Measurements from ENCODE around the gene TENM4. TPM values are rescaled to one million over a fixed set of nuclear protein-coding genes. Genes with fewer than 3 reads are reported as not detected.

Gene TENM4
- total RNA-seq, 1 experiment from 2014 or later: not detected

GRCh38 chr11:78941226-78941851 is 499.5 kb downstream of the TENM4 start:
- no peak for DNase-seq (ENCODE audit: low spot score)

- DNase-seq (ENCODE audit: low spot score): no peak
Measured at GRCh38 chr11:78940500-78941225, 500.2 kb downstream of the TENM4 start.

GRCh38 chr11:78938971-78939370 is 501.9 kb downstream of the TENM4 start:
- DNase-seq (ENCODE audit: low spot score): no peak

DNA sequence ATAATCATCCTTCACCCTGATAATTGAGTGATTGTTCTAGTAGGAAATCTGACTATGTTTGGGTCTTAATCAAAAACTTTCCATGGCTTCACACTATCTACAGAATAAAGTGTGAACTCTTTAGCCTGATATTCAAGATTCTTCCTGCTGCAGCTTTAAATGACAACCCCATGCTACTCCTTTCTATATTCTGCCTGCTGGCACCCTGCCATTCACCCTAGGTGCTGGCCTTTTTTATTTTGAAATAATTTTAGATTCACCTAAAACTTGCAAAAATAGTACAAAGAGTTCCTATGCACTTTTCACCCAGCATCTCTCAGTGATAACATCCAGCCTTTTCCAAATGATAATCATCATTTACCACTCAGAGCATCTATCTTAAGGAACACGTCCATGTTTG is 502.8 kb downstream of the TENM4 start:
- DNase-seq (ENCODE audit: low spot score): no peak

DNA sequence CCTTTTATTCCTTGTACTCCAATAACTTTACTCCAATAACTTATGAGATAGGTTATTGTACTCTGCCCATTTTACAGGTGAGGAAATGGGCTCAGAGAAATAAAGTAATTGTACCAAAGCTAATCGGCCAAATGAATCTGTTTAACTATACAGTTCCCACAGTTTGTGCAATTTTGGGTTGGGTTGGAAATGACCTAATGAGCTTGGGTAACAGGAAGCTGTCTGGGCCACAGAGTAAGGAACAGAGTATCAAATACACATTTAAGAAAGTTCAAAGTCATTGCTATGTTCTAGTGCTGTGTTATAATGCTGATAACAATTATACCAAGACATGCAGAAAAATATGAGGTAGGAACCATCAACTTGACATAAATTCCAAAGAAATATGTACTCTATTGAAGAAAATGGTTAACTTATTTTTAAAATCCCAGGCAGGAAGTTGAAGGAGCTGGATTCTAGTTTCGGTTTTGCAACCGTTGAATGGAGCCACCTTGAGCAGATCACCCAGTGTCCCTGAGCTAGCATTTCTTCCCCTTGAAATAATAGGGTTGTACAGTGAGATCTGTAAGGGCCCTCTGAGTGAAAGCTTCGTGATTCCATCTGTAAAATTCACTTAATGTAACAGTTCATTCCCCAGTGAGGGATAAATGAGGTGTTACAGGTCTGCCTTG is 505.3 kb downstream of the TENM4 start:
- no peak for DNase-seq (ENCODE audit: low spot score)

DNA sequence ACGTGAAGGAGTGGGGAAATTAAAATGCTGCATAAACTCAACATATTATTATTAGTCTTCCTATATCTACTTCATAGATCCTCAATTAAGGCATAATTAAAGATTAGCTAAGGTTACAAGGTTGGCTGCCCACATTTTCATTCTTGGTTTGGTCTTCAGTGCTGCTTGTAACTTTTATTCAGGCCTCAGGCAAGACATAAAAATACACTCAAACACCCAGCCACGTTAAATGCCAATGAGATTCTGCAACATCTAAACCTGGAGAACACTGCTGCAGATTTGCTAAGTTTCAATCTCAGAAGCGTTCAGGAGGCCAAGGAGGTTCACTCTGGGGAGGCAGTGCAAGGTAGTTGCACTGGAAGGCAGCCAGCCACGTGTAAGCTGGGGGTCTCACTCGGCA is 507.5 kb downstream of the TENM4 start:
- no peak for DNase-seq (ENCODE audit: low spot score)

- no peak for DNase-seq (ENCODE audit: low spot score)
Measured at GRCh38 chr11:78932757-78933156, 508.1 kb downstream of the TENM4 start.

DNA sequence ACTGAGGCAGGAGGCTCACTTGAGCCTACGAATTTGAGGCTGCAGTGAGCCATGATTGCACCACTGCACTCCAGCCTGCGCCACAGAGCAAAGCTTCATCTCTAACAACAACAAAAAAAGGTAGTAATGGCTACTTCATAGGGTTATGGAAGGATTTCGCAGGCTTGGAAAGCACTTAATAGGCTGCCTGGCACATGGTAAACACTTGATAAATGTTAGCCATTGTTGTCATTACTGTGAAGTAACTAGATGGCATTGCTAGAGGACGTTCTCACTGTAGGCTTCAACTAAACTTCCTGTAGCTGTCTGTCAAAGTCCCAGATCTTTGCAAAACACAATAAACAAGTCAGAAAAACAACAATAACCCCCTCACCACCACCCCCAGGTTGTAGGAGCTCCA is 508.9 kb downstream of the TENM4 start:
- DNase-seq (ENCODE audit: low spot score): no peak

DNA sequence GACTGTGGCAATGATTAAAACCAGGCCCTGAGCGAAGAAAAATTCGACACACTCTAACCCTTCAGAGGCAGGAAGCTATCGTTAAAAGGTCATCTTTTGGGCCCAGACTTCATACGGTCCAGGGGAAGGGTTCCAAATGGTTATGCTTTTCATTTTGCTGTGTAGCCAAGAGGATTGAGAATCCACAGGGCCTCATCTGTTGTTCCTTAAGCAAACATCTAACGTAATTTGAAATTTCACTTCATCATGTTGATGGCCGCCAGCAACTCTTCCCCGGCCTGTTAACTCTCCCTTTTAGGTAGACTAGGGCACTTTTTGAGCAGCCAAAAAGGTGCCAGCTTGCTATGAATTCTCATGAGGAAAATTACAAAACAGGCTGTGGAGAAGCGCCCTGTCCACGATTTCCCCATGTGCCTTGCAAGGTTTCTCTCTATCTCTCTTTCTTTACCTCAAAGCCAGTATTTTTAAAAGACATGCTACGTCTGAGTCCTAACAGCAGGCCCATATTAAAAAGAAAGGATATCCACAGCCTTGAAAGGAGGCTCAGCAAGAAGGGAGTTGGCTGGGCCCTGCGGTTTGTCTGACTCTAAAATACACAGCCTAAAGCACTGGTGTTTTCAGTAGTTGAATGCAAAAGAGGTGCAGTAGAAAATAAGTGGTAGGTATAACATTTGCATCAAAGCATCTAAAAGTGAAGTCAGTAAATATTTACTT is 509.9 kb downstream of the TENM4 start:
- no peak for DNase-seq (ENCODE audit: low spot score)

GRCh38 chr11:78929906-78930220 is 511.0 kb downstream of the TENM4 start:
- DNase-seq (ENCODE audit: low spot score): no peak

- no peak for DNase-seq (ENCODE audit: low spot score)
Measured at GRCh38 chr11:78929207-78929905, 511.5 kb downstream of the TENM4 start.

GRCh38 chr11:78927511-78927910 is 513.3 kb downstream of the TENM4 start:
- no peak for DNase-seq (ENCODE audit: low spot score)

GRCh38 chr11:78926633-78927338 is 514.0 kb downstream of the TENM4 start:
- DNase-seq (ENCODE audit: low spot score): no peak

GRCh38 chr11:78925387-78925786 is 515.4 kb downstream of the TENM4 start:
- no peak for DNase-seq (ENCODE audit: low spot score)

DNA sequence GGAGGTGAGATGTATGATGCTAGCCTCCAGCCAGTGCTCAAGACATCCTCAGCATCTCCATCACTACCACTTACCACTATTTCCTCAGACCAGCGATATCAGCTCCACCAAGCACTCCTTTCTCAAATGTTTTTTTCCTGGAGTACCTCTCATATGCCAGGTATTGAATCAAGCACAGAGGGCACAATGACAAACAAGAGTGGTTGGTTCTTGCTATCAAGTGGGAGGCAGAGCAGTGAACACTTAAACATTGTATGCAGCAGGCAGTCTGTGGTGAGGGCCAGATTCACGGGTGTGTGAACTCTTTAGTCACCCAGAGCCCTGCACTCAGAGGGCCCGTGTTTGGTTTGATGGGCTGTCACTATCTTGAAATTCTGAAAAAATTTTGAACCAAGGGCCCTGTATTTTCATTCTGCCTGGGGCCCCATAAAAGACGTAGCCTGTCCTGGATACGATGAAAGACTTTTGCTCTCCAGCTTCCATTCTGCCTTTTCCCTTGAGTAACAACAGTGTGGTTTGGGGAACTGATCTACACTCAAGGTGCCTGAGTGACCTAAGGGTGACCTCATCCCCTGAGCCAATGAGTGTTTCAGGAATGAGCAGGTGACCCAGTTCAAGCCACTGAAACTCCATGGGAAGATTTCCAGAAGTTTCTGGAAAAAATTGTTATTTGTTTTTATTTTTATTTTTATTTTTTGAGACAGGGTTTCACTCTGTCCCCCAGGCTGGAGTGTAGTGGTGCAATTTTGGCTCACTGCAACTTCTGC is 517.8 kb downstream of the TENM4 start:
- no peak for DNase-seq (ENCODE audit: low spot score)

GRCh38 chr11:78921509-78921908 is 519.3 kb downstream of the TENM4 start:
- no peak for DNase-seq (ENCODE audit: low spot score)

DNA sequence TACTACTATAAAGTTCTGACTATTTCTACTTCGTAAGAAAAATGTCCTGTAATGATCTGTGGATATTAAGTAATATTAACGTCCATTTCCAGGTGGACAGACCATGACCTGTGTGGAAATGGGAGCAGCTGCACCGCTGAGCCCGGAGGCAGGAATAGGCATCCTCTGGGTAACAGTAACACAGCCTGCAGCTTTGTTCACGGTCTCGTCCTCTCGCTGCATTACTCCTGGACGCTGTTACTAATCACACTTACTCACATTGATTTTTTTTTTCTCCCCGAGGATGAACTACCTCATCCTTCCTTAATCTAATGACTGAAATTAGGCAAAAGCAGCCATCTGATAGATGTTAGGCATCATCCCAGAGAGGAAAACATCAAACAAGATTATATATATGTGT is 520.5 kb downstream of the TENM4 start:
- DNase-seq (ENCODE audit: low spot score): no peak

DNA sequence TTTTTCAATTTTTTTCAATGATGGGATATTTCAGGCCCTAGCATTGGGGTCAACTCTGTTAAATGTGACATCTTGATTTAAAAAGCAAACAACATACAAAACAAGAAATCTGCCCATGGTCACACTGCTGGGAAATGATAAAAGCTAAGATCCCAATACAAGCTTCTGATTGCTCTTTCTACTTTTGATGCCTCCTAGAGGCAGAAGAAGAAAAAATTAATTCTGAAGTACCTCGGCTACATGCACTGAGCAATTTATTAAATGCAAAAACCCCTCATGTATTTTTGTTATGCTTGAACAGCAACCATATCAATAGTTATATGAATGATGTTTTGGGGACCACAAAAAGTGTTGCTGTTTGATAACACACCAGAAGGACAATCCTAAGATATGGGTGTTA is 524.1 kb downstream of the TENM4 start:
- peak; percentile 11 for DNase-seq (ENCODE audit: low spot score)

DNA sequence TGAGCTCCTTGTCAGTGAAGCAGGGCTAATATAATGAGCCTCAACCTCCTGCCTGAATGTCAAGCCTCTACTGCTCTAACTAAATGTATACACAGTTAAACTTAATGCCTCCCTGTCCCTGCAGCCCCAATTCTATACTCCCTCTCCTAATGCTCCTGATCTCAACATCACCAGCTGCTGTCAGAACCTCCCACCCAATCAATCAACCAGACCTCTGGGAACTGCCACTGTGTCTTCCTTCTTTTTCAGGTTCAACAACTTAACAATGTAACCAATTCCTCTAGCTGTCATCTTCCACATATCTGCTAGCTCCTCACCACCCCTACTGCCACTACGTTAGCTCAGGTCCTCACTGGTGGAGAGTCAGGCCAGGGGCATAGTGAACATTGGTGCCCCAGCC is 526.3 kb downstream of the TENM4 start:
- DNase-seq (ENCODE audit: low spot score): no peak

DNA sequence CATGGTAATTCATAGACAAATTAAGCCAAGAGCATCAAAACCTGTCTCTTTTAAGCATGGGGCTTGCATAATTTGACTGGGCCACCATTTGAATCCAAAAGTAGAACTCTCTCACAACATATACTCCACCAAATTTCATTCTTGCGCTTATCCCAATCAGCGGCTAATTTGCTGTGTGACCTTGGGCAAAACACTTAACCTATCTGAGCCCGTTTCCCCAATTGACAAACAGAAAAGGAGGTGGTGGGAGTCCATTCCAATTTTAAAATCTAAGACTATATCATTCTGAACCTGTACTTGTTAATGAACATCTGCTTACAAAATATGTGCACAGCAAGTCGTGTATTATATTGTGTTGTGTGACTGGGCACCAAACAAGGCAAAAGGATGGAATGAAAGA is 528.1 kb downstream of the TENM4 start:
- DNase-seq (ENCODE audit: low spot score): no peak
